HPDE6-E6E7 (cell line): ENCODE data around the gene ZFTA.
"Not testable (repeated sequence)": the region's sequence is repeated elsewhere in the genome, so short reads cannot be mapped to it uniquely, and the experiment has no call there.

Experiments
- DNase-seq: peaks from one replicate; pipeline ENCODE4 v3.0.0; 2011; ENCODE audit warnings: missing footprints; ENCODE audit errors: extremely low spot score

ZFTA gene

GRCh38 chr11:63775191-63775590 lies 6.6 kb upstream of the ZFTA start:
- DNase-seq = no peak

DNA sequence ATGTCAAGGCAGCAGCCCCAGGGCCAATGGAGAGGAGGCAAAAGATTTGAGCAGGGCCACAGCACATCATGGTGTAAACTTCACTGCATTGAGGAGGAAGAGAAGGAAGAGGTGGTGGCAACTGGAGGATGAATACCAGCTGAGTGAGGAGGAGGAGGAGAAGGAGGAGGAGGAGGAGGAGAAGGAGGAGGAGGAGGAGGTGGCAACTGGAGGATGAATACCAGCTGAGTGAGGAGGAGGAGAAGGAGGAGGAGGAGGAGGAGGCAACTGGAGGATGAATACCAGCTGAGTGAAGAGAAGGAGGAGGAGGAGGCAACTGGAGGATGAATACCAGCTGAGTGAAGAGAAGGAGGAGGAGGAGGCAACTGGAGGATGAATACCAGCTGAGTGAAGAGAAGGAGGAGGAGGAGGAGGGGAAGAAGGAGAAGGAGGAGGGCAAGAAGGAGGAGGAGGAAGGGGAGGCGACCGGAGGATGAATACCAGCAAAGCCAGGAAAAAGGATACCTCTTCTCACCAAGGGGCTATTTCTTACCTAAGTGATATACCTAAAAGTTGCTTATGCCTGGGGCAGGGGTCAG lies 3.3 kb upstream of the ZFTA start:
- not testable (repeated sequence) for DNase-seq

- no peak for DNase-seq
These were observed 2.2 kb upstream of the ZFTA start for GRCh38 chr11:63770763-63771162.

DNA sequence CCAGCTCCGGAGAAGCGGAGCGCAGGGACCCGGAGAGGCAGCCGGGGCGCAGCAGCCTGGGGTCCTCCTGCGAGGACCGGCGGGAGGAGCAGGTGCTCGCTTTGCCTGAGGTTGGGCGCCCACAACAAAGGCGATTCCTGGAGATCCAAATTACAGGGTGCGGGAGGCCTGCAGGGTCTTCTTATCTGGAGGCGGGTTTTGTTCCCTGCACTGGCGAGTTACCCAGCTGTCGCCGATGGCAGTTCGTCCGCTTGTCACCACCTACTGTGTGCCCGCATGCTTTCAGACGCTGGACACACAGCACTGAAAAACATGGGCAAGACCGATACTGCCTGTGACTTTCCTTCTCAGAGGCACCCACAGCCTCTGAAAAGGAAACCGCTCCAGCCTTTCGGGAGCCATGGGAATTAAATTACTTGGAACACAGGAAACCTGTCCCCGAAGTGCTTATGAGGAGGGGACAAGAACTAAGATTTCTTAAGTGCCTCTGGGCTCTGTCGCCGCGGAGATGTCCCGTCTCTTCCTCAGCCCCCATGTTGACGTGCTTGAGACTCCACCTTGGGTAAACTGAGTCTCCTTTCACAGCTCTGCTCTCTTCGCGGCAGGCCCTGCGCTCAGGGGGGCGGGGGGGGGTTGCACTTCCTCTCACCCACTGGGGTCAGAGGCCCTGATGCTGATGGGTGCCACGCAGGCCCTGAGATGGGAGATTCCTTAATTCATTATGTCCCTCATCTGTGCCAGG lies 1.3 kb upstream of the ZFTA start:
- no peak for DNase-seq

DNA sequence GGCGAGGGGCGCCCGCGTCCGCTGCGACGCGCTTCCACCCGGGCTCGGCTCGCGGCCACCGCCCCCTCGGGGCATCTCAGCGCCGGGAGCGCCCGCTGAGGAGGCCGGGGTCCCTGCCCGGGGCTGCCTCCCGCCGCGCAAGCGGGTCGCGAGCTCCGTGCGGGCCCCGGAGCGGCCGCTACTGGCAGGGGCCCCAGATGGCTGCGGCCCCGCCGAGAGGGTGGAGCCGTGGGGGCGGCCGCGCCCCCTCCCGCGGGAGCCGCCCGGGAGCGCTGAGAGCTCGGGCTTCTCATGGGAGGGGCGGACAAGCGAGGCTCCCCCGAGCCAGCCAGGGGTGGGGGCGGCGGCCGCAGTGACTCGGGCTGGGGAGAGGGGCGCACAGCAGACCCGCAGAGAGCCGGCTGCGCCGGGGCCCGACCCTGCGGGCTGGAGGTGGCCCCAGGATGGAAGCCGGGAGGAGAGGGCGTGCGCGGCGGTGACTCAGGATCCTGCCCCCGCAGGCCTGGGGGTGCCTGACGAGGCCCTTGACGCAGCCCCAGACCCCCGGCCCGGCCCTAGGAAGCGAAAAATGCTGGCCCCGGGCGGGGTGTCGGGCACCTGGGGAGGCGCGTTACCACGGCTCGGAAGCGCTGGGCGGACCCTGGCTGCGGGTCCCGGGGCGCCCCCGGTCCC lies 603 bp upstream of the ZFTA start:
- no peak for DNase-seq

- peak; percentile 41 for DNase-seq
These were observed 874 bp downstream of the ZFTA start for GRCh38 chr11:63767565-63768236.

GRCh38 chr11:63767267-63767564 lies 1.4 kb downstream of the ZFTA start:
- no peak for DNase-seq

- DNase-seq = no peak
These were observed 1.9 kb downstream of the ZFTA start for GRCh38 chr11:63766531-63767235.

DNA sequence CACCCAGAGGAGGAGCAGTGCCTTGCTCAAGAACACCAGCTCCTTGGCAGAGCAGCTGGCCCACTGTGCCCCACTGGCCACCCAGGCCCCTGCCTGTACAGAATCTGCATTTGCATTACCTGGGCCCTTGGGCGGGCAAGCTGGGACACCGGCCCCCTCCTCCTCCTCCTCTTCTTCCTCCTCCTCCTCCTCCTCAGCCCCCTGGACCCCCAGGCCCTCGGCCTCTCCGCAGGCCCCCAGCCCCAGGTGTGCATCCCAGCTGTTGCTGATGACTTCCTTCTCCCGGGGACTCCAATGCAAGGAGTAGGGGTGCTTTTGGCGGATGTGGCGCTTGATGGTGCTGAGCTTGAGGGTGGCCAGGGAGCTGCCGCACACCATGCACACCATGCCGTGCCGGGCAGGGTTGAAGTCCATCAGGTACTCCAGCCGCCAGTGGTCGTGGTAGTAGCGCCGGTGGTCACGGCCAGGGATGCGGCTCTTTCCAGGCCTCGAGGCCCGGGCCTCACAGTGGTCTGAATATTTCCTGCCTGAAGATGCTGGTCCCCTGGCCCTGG lies 2.8 kb downstream of the ZFTA start:
- DNase-seq = no peak

DNA sequence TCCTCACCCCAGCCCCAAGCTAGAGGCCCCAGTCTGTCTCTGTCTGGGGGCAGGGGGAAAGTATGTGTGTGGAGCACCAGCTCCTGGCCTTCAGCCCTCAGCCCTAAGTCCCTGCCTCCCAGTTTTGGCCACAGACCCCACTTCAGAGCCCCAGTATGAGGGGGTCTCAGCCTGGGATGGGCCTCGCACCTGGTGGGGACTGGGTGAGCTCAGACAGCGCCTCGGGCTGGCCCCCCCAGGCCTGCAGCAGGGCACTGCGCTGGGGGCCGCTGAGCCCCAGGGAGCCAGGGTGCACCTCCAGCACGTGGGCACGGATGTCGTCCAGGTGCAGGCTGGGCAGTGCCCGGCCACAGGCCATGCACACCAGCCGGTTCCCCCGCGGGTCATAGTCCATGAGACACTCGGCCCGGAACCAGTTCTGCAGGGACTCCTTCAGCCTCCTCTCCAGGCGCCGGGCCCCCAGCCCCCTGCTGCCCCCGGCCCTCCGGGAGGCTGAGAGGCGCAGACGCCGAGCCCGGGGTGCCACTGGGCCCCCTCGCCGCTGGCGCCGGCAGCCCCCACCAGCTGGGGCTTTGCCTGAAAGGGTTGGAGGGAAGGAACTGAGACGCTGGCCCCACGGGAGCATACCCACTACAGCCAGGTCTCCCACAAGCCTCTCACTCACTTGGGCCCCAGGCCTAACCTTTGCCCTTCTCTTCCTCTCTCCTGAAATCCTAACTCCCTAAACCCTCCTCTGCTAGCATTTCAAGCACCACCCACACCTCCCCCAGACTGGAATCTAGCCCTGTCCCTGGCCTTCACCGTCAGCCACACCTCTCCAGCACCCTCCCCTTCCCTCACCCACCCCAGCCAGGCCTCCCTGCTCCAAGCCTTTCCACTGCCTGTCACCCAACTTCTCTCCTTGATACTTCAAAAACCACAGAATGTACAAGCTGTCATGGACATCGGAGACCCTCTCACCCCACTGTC lies 3.6 kb downstream of the ZFTA start:
- DNase-seq = no peak

GRCh38 chr11:63764340-63764678 lies 4.3 kb downstream of the ZFTA start:
- DNase-seq = no peak

DNA sequence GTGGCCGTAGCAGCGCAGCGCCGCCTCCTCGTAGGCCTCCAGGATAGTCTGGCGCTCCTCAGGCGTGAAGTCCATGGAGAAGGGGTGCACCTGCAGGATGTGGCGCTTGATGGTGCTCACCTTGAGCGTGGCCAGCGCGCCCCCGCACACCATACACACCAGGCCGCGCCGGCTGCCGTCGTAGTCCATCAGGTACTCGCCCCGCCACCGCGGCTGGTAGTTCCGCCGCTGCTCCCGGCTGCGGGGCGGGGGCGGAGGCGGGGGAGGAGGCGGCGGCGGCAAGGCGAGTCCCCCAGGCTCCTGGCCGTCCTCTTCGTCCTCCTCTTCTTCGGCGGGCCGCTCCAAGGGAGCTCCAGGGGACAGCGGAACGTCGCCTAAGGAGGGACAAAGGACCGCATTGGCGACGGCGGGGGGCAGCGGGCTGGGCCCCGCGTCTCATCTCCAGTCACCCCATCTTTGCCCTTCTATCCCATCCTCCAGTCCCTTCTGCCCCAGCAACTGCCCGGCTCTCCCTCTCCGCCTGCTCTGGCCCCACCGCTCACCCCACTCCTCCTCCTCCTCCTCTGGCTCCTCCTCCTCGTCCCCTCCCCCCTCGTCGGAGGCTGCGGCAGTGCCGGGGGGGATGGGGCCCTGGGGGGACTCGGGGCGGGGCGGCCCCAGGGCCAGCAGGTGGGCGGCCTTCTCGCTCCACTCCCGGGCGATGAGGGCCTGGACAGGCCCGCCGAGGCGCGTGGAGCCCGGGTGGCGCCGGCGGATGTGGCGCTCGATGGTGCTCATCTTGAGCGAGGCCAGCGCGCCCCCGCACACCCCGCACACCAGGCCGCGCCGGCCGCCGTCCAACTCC lies 4.9 kb downstream of the ZFTA start:
- no peak for DNase-seq

- no peak for DNase-seq
These were observed 5.7 kb downstream of the ZFTA start for GRCh38 chr11:63762654-63763495.

DNA sequence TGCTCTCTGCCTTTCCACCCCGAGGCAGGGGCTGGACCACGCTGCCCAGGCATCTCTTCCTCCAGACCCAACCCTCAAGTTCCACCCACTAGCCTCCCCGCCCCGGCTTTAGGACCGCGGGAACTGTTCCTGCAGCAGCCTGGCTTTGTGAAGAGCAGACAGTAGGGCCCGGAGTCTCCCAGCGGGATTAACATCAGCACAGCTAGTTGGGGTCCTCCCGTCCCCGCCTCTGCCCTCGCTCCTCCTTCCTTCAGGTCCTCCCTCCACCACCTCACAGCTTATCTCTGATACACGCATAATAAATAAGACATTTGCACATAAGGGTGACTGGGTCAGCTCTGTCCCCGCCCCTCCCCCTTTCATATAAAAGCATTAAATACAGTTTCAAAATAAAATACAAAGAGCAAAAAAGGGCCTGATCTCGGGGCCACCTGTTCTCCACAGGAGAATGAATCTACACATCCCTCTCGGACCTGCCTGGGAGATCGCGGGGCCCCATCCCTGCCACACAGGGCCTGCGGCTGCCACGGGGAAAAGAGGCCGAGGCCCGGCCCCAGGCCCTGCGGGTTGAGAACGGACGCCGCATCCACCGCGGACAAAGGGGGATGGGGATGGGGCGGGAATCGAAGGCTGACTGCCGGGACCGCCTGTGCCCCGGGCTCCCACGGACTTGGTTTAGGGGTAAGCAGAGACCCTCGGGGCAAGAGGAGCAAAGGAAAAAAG lies 6.5 kb downstream of the ZFTA start:
- no peak for DNase-seq

DNA sequence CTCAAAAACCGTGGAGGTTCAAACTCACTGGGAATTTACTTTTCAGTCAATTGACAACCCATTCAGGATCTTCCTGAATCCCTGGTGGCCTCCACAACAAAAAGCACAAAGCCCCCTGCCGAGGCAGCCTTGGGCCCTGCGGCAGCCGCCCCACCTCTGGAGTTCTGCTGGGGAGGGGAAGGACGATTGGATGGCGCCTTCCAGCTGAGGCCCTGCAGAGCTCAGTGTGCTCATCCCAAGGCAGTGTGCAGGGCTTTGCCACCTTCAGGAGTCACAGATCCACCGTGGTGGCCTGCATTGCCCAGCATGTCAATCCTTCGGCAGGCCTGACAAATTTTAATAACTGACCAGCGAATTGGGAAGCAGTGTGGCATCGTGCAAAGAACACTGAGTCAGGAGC lies 7.4 kb downstream of the ZFTA start:
- DNase-seq = no peak

- DNase-seq = no peak
These were observed 8.0 kb downstream of the ZFTA start for GRCh38 chr11:63760487-63761079.

DNA sequence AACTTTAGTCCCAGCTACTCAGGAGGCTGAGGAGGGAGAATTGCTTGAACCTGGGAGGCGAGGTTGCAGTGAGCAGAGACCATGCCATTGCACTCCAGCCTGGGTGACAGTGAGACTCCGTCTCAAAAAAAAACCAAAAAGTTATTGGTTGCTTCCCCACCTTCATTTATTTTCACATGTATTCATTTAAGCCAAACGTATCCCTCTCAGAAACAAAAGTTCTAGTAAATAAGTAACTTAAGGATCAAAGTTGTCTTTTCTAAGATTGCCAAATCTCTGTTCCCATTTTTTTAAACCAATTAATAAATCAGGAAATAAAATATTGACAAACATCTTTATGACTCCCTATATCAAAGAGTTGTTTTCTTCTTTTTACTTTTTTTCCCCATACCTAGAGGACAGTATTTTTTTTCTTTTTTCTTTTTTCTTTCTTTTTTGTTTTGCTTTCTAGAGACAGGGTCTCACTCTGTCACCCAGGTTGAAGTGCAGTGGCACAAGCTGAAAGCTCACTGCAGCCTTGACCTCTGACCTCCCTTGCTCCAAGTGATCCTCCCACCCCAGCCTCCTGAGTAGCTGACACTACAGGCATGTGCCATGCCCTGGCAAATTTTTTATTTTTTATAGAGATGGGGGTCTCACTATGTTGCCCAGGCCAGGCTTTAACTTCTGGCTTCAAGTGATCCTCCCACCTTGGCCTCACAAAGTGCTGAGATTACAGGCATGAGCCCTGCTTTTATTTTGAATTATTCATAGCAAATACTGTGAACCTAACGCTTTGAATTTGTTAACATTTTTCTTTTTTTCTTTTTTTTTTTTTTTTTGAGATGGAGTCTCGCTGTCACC lies 11.4 kb downstream of the ZFTA start:
- no peak for DNase-seq
